ENCODE data around the gene SH3GLB1.

Gene SH3GLB1

GRCh38 chr1:86774305-86775295 lies 70.2 kb downstream of the SH3GLB1 start:
- peak; percentile 3 to 13 for DNase-seq

- DNase-seq = no peak
These were observed 71.0 kb downstream of the SH3GLB1 start for GRCh38 chr1:86775395-86775794.

GRCh38 chr1:86776108-86776507 lies 71.7 kb downstream of the SH3GLB1 start:
- DNase-seq = no peak

GRCh38 chr1:86778569-86779239 lies 74.3 kb downstream of the SH3GLB1 start:
- DNase-seq = no peak

- DNase-seq = no peak
These were observed 75.2 kb downstream of the SH3GLB1 start for GRCh38 chr1:86779308-86780191.

- no peak for DNase-seq
These were observed 78.1 kb downstream of the SH3GLB1 start for GRCh38 chr1:86782482-86782881.

GRCh38 chr1:86787621-86788020 lies 83.2 kb downstream of the SH3GLB1 start:
- no peak for DNase-seq

GRCh38 chr1:86788300-86789206 lies 84.2 kb downstream of the SH3GLB1 start:
- DNase-seq = no peak

GRCh38 chr1:86795316-86795715 lies 90.9 kb downstream of the SH3GLB1 start:
- DNase-seq = no peak
